SH-SY5Y (cell line): ENCODE data around the gene UTP20.

Experiments
- GATA2 ChIP-seq: IDR thresholded peaks from 2 replicates; pipeline ENCODE4 v1.6.1; 2011; ENCODE audit warnings: mild to moderate bottlenecking, low read depth, low read length
- GATA3 ChIP-seq: IDR thresholded peaks from 2 replicates; pipeline ENCODE4 v1.6.1; 2011; ENCODE audit warnings: low read depth, mild to moderate bottlenecking, low read length, moderate library complexity

DNA sequence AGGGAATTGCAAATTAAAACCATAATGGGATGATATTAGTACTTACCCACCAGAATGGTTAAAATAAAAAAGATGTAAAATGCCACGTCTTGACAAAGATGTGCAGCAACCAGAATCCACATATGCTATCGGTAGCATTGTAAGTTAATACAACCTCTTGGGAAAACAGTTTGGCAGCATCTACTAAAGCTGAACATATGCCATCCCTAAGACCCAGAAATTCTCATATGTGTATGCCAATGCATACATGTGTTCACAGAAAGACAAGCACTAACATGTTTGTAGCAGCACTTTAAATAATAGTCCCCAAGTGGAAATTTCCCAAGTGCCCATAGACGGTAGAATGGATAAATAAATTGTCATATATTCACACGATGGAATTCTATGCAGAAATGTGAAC is 41.6 kb upstream of the UTP20 start:
- TF ChIP-seq GATA2 (no peak), GATA3 (no peak)
